Mucosa of rectum (tissue), 2 donors: Measurements from ENCODE around the gene COL4A2.

Experiments used
- H3K27ac ChIP-seq, 2 donors: one replicate each; pipeline ENCODE4 v1.7.0; 2013; ENCODE audit warnings: inconsistent platforms in 2 of 2, low read depth in 2 of 2, low read length in 2 of 2
- H3K27me3 ChIP-seq, 2 donors: one replicate each; pipeline ENCODE4 v1.7.0; 2013; ENCODE audit warnings: low read length in 2 of 2; ENCODE audit not compliant: control insufficient read depth in 2 of 2, insufficient read depth in 2 of 2
- H3K36me3 ChIP-seq, 2 donors: one replicate each; pipeline ENCODE4 v1.7.0; 2013; ENCODE audit warnings: low read length in 2 of 2; ENCODE audit not compliant: control insufficient read depth in 2 of 2, insufficient read depth in 2 of 2
- H3K4me1 ChIP-seq, 2 donors: one replicate each; pipeline ENCODE4 v1.7.0; 2013; ENCODE audit warnings: low read length in 2 of 2, mild to moderate bottlenecking in 1 of 2; ENCODE audit not compliant: control insufficient read depth in 2 of 2, insufficient read depth in 2 of 2
- H3K4me3 ChIP-seq, 2 donors: one replicate each; pipeline ENCODE4 v1.7.0; 2013; ENCODE audit warnings: low read length in 2 of 2
- H3K9ac ChIP-seq, 2 donors: one replicate each; pipeline ENCODE4 v1.7.0; 2013; ENCODE audit warnings: low read length in 2 of 2, low read depth in 1 of 2, mild to moderate bottlenecking in 1 of 2
- H3K9me3 ChIP-seq, 2 donors: one replicate each; pipeline ENCODE4 v1.7.0; 2013; ENCODE audit warnings: low read length in 2 of 2; ENCODE audit not compliant: control insufficient read depth in 2 of 2
- donor health status: healthy.
- donor health status: Normal muscosa, but diverticular disease.

The COL4A2 gene

GRCh38 chr13:110345701-110346100, 38.6 kb downstream of the COL4A2 start:
- H3K27me3 ChIP-seq, result peaks cover 0 to 7% of the 10 kb centered on the region in 2 donors
- no peak overlapping the region for H3K9ac ChIP-seq
- no peaks in the 10 kb centered on the region for H3K36me3 ChIP-seq
- peak overlapping the region in 1 of 2 donors; percentile 73 for H3K27ac ChIP-seq
- no peak overlapping the region for H3K4me3 ChIP-seq
- no peaks in the 10 kb centered on the region for H3K9me3 ChIP-seq
- H3K4me1 ChIP-seq, result peaks cover 30% of the 10 kb centered on the region in 2 donors

- H3K4me1 ChIP-seq, result peaks cover 23 to 24% of the 10 kb centered on the region in 2 donors
- H3K27ac ChIP-seq, result peak overlapping the region; percentile 63 to 73
- no peaks in the 10 kb centered on the region for H3K9me3 ChIP-seq
- no peaks in the 10 kb centered on the region for H3K36me3 ChIP-seq
- H3K27me3 ChIP-seq, result peaks cover 0 to 4% of the 10 kb centered on the region in 2 donors
- peak overlapping the region in 1 of 2 donors; percentile 9 for H3K9ac ChIP-seq
- H3K4me3 ChIP-seq, result peak overlapping the region in 1 of 2 donors; percentile 16
Observed at GRCh38 chr13:110346661-110347067, 39.6 kb downstream of the COL4A2 start.

GRCh38 chr13:110347088-110347487, 40.0 kb downstream of the COL4A2 start:
- Histone ChIP-seq H3K4me1 (peaks cover 23 to 24% of the 10 kb centered on the region in 2 donors), H3K9ac (peak overlapping the region in 1 of 2 donors; percentile 9), H3K9me3 (no peaks in the 10 kb centered on the region), H3K27me3 (peaks cover 0 to 3% of the 10 kb centered on the region in 2 donors), H3K36me3 (no peaks in the 10 kb centered on the region), H3K4me3 (peak overlapping the region in 1 of 2 donors; percentile 16), H3K27ac (peak overlapping the region; percentile 40 to 63)

GRCh38 chr13:110347535-110348308, 40.6 kb downstream of the COL4A2 start:
- Histone ChIP-seq H3K4me3 (no peak overlapping the region), H3K27ac (peak overlapping the region; percentile 40 to 63), H3K27me3 (no peaks in the 10 kb centered on the region), H3K36me3 (no peaks in the 10 kb centered on the region), H3K9ac (no peak overlapping the region), H3K4me1 (peaks cover 23 to 27% of the 10 kb centered on the region in 2 donors), H3K9me3 (no peaks in the 10 kb centered on the region)

- Histone ChIP-seq H3K9ac (no peak overlapping the region), H3K4me3 (no peak overlapping the region), H3K27me3 (no peaks in the 10 kb centered on the region), H3K36me3 (no peaks in the 10 kb centered on the region), H3K4me1 (peaks cover 25 to 35% of the 10 kb centered on the region in 2 donors), H3K9me3 (no peaks in the 10 kb centered on the region), H3K27ac (no peak overlapping the region)
Observed at GRCh38 chr13:110348309-110349105, 41.4 kb downstream of the COL4A2 start.

- Histone ChIP-seq H3K9ac (no peak overlapping the region), H3K27me3 (no peaks in the 10 kb centered on the region), H3K4me1 (peaks cover 33 to 42% of the 10 kb centered on the region in 2 donors), H3K36me3 (no peaks in the 10 kb centered on the region), H3K27ac (no peak overlapping the region), H3K9me3 (no peaks in the 10 kb centered on the region), H3K4me3 (no peak overlapping the region)
Observed at GRCh38 chr13:110349239-110349638, 42.2 kb downstream of the COL4A2 start.

GRCh38 chr13:110350049-110350448, 43.0 kb downstream of the COL4A2 start:
- no peak overlapping the region for H3K9ac ChIP-seq
- no peak overlapping the region for H3K4me3 ChIP-seq
- peaks cover 39 to 50% of the 10 kb centered on the region in 2 donors for H3K4me1 ChIP-seq
- H3K27me3 ChIP-seq, result no peaks in the 10 kb centered on the region
- H3K27ac ChIP-seq, result no peak overlapping the region
- no peaks in the 10 kb centered on the region for H3K9me3 ChIP-seq
- no peaks in the 10 kb centered on the region for H3K36me3 ChIP-seq

- Histone ChIP-seq H3K9ac (no peak overlapping the region), H3K9me3 (no peaks in the 10 kb centered on the region), H3K4me3 (no peak overlapping the region), H3K27me3 (no peaks in the 10 kb centered on the region), H3K27ac (no peak overlapping the region), H3K4me1 (peaks cover 40 to 52% of the 10 kb centered on the region in 2 donors), H3K36me3 (no peaks in the 10 kb centered on the region)
Observed at GRCh38 chr13:110350509-110350908, 43.4 kb downstream of the COL4A2 start.

GRCh38 chr13:110351636-110352420, 44.7 kb downstream of the COL4A2 start:
- peaks cover 34 to 43% of the 10 kb centered on the region in 2 donors for H3K4me1 ChIP-seq
- H3K9me3 ChIP-seq, result no peaks in the 10 kb centered on the region
- no peaks in the 10 kb centered on the region for H3K36me3 ChIP-seq
- no peak overlapping the region for H3K4me3 ChIP-seq
- H3K27ac ChIP-seq, result peak overlapping the region in 1 of 2 donors; percentile 52
- no peaks in the 10 kb centered on the region for H3K27me3 ChIP-seq
- H3K9ac ChIP-seq, result no peak overlapping the region
